Kidney epithelial cell (primary cell): ENCODE measurements around the gene CMSS1. TPM values are rescaled to one million over a fixed set of nuclear protein-coding genes. Genes with fewer than 3 reads are reported as not detected.

Experiments
- DNase-seq: peaks from one replicate; pipeline ENCODE4 v3.0.0-alpha.2; 2010; ENCODE audit warnings: low read depth
- H3K27me3 ChIP-seq: 2 replicates; pipeline ENCODE4 v1.6.0; 2011; ENCODE audit warnings: low read length; ENCODE audit not compliant: control insufficient read depth, insufficient read depth
- H3K36me3 ChIP-seq: 2 replicates; pipeline ENCODE4 v1.5.1; 2011; ENCODE audit warnings: low read length; ENCODE audit not compliant: control insufficient read depth, insufficient read depth
- H3K4me3 ChIP-seq: 2 replicates; pipeline ENCODE4 v1.5.1; 2011; ENCODE audit warnings: low read depth, mild to moderate bottlenecking, control low read depth, low read length
- total RNA-seq: library from RNA; depleted of rRNA; stranded (reverse); fragments of >200 nt; gene quantifications from 2 replicates; pipeline ENCODE4 v1.2.3, GENCODE V29; 2015
- TF ChIP-seq, protein P1 (sequence below): IDR thresholded peaks from 2 replicates; pipeline ENCODE4 v1.5.1; 2011; ENCODE audit warnings: mild to moderate bottlenecking, moderate library complexity, low read length, control low read depth, inconsistent platforms; ENCODE audit not compliant: insufficient read depth, poor library complexity, severe bottlenecking

Gene CMSS1
- total RNA-seq, 1 donor from 2014 or later = 36.9 TPM

DNA sequence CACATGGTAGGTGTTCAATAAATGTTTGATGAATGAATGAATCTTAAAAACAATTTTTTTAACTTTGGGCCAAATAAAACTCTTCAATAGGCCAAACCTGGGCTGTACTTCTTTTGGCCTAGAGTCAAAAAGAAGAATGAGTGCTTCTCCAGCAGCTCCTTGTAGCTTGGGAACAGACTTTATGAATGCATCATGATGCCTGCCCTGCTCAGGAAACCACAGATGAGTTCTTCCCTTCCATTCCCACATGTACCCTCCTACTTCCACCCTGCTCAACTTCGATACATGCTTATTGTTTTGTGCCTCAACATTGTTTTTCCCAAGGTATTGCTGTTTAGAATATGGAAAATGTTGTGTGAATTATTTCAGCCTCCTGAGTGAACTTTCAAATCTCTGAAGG is 209.7 kb downstream of the CMSS1 start:
- Histone ChIP-seq H3K4me3 (no peak overlapping the region), H3K36me3 (no peaks in the 10 kb centered on the region), H3K27me3 (no peaks in the 10 kb centered on the region)
- no peak for DNase-seq
- TF ChIP-seq, protein P1, sequence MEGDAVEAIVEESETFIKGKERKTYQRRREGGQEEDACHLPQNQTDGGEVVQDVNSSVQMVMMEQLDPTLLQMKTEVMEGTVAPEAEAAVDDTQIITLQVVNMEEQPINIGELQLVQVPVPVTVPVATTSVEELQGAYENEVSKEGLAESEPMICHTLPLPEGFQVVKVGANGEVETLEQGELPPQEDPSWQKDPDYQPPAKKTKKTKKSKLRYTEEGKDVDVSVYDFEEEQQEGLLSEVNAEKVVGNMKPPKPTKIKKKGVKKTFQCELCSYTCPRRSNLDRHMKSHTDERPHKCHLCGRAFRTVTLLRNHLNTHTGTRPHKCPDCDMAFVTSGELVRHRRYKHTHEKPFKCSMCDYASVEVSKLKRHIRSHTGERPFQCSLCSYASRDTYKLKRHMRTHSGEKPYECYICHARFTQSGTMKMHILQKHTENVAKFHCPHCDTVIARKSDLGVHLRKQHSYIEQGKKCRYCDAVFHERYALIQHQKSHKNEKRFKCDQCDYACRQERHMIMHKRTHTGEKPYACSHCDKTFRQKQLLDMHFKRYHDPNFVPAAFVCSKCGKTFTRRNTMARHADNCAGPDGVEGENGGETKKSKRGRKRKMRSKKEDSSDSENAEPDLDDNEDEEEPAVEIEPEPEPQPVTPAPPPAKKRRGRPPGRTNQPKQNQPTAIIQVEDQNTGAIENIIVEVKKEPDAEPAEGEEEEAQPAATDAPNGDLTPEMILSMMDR = no peak

- H3K4me3 ChIP-seq = no peak overlapping the region
- DNase-seq = no peak
- no peaks in the 10 kb centered on the region for H3K27me3 ChIP-seq
- TF ChIP-seq, protein P1 = no peak
- H3K36me3 ChIP-seq = no peaks in the 10 kb centered on the region
Observed at GRCh38 chr3:100029052-100029451, 211.4 kb downstream of the CMSS1 start.

GRCh38 chr3:100029689-100030088 is 212.0 kb downstream of the CMSS1 start:
- Histone ChIP-seq H3K36me3 (no peaks in the 10 kb centered on the region), H3K27me3 (no peaks in the 10 kb centered on the region), H3K4me3 (no peak overlapping the region)
- TF ChIP-seq, protein P1 = no peak
- DNase-seq = no peak

- no peaks in the 10 kb centered on the region for H3K27me3 ChIP-seq
- DNase-seq = no peak
- TF ChIP-seq, protein P1 = no peak
- no peak overlapping the region for H3K4me3 ChIP-seq
- no peaks in the 10 kb centered on the region for H3K36me3 ChIP-seq
Observed at GRCh38 chr3:100030346-100030745, 212.7 kb downstream of the CMSS1 start.

- DNase-seq = no peak
- Histone ChIP-seq H3K36me3 (no peaks in the 10 kb centered on the region), H3K27me3 (no peaks in the 10 kb centered on the region), H3K4me3 (no peak overlapping the region)
- TF ChIP-seq, protein P1 = no peak
Observed at GRCh38 chr3:100030914-100031425, 213.3 kb downstream of the CMSS1 start.

- TF ChIP-seq, protein P1 = no peak
- DNase-seq = no peak
- no peaks in the 10 kb centered on the region for H3K36me3 ChIP-seq
- no peak overlapping the region for H3K4me3 ChIP-seq
- H3K27me3 ChIP-seq = no peaks in the 10 kb centered on the region
Observed at GRCh38 chr3:100032243-100032642, 214.6 kb downstream of the CMSS1 start.
